HG03469 (cell line): ENCODE data around the gene CMIP.

Experiments
- ATAC-seq: cut with Tn5 transposase; IDR thresholded peaks from one replicate; pipeline ENCODE4 v1.9.1; 2021; ENCODE audit warnings: mild to moderate bottlenecking, moderate library complexity, moderate number of reproducible peaks; ENCODE audit not compliant: unreplicated experiment

The CMIP gene

DNA sequence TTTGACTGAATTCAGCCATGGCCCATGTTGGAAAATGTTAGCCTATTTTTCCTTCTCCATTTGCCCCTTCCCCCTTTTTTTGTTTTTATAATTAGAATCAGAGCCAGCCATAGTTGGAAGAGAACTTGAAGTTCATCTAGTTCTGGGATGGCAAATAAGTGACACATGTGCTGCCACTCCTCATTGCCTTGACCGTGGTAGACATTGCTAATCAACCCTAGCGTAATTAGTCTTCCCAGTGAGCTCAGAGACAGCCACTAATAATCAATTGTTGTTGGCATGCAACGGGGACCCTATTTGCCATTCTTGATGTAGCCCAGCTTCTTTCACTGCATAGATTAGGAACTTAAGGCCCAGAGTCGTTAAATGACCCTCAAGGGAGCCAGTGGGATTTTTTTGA lies 16.6 kb downstream of the CMIP start:
- ATAC-seq, result no peak

- no peak for ATAC-seq
These were observed 17.2 kb downstream of the CMIP start for GRCh38 chr16:81461766-81462165.

DNA sequence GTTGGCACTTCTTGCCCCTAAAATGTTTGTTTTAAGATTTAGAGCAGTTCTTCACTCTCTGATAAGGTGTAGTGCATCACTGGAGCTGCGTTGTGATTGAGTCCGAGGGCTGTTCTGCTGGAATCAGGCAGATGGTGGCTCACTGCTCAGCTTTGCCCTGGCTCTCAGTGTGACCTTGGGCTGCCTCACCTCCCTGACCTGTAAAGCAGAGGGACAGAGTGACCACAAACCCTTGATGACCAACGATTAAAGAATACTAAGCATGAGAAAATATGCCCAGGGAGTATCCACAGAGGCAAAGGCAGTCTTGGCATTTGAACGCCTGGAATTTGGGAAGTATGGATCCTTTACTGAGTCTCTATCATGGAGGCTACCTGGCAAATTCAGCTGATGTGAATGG lies 18.1 kb downstream of the CMIP start:
- no peak for ATAC-seq

GRCh38 chr16:81463296-81463890 lies 18.8 kb downstream of the CMIP start:
- ATAC-seq, result no peak

GRCh38 chr16:81464279-81464678 lies 19.7 kb downstream of the CMIP start:
- ATAC-seq, result no peak

DNA sequence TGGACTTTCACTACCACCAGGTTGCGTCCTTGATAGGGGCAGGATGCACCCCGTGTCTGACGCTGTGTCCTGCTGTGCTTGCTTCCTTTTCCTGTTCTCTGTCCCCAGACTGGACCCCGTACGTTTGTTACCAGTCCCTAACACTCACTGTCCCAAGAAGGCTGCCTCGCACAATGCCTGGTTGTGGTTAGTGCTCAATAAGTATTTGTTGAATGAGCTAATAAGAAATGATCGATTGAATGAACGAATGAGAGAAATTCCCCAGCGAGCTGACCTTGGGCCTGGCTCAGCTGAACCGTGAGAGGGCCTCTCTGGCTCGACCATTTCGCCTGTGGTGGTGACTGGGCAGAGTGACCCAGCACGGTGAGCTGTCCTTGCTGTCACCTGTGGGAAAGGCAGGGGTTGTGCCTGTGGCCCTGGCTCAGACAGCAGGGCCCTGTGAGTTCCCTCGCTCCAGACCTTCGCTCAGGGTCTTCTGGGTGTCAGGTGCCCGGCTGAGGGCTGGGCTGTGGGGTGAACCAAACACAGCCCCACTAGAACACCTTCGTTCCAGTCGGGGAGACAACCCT lies 20.9 kb downstream of the CMIP start:
- ATAC-seq, result no peak

DNA sequence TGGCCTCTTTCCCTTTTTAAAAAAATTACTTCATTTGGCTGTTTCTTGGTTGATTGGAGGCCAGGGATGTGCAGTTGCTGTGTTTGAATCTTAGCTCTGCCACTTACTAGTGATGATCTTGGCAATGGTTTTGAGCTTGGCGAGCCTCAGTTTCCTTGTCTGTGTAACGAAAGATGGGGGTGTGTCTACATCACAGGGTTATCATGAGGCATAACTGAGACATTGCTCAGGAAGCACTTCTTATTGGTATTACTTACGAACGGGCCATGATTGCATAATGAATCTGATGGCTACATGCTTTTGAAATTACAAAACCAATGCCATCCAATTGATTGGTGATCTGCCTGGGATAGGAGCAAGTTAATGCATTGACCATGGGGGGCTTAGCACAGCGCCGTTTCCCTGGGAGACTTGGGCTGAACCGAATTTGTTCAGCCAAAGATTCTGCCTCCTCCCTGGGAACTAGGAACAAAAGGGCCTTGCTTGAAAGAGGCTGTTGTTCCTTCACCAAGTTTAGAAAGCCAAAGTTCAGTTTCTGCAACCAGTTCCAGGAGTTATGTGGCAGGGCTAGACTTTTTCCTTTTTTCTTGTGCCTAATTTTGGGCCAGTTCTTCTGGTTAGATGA lies 21.9 kb downstream of the CMIP start:
- ATAC-seq, result no peak

- no peak for ATAC-seq
These were observed 22.5 kb downstream of the CMIP start for GRCh38 chr16:81467072-81467471.

- ATAC-seq, result no peak
These were observed 23.2 kb downstream of the CMIP start for GRCh38 chr16:81467815-81468214.

- no peak for ATAC-seq
These were observed 23.8 kb downstream of the CMIP start for GRCh38 chr16:81468269-81468902.

DNA sequence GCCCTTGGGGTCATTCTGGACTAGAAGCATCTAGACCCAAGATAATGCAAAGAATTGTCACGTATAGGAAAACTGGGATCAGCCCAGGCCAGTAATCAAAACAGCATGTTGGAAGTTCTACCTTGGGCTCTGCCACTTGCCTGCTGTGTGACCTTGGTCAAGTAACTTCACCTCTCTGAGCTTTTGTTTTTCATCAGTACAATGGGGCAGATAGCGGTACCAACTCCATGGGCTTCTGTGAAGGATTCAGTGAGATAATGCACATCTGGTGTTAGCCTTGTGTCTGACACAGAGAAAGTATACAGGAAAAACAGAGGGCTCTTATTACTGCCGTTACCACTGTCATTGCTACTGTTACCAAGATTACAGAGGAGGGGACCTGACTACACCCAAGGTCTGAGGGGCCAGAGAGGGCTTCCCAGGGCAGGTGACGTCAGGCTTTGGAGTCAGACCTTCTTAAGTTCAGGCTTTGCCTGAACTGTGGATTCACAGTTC lies 24.6 kb downstream of the CMIP start:
- ATAC-seq, result no peak

DNA sequence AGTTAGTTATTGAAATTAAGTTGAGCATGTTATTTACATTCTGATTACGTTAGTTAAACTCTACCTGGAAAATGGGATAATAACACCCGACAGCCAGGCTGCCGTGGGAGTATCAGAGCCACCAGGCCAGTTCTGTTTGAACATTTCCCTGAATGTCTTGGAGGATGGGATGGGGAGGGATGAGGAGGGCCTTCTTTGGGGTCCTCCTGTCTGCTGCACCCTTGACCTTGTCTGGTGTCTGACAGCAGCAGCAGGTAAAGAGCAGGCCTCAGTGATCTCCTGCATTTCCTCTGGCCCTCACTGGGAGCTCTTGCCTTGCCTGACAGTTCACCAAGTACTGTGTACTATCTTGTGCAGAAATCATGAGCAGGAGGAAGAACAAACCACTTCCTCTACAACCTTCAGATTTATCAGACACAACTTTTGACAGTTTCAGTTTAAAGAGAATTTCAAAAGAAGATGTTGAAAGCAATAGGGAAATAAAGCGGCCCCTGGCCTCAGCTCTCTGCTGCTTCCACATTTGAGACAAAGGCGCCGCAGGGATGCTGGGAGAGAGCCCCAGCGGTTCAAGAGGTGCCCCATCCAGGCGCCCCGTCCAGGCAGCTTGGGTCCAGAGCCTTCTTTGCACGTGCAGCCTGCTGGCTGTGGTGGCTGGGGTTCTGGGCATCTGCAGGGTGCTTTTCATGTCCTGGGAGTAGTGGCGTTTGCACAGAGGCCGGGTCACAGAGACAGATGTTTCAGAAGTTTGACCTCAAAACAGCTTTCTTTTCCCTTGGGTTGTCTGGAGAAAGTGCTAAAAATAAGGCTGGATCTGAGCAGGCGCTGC lies 25.3 kb downstream of the CMIP start:
- peak; percentile 71 for ATAC-seq

GRCh38 chr16:81470796-81471636 lies 26.4 kb downstream of the CMIP start:
- no peak for ATAC-seq

- ATAC-seq, result no peak
These were observed 27.3 kb downstream of the CMIP start for GRCh38 chr16:81471882-81472281.

DNA sequence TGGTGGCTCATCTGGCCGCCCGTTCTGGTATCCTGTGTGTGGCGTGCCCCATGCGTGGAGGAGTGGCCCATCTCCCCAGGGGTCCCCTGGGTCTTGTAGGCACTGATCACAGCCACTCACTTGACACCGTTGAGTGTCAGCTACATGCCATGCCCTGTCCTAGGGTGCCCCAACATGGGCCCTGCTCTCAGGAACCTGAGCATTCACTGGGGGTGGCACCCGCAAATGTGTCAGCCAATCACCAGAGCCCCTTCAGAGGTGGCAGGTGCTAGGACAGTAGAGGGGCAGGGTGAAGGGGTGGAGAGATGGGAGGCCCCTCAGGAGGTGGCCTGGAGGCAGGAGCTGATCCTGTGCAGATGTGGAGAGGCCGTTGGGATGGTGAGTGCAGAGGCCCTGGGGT lies 27.8 kb downstream of the CMIP start:
- ATAC-seq, result no peak

DNA sequence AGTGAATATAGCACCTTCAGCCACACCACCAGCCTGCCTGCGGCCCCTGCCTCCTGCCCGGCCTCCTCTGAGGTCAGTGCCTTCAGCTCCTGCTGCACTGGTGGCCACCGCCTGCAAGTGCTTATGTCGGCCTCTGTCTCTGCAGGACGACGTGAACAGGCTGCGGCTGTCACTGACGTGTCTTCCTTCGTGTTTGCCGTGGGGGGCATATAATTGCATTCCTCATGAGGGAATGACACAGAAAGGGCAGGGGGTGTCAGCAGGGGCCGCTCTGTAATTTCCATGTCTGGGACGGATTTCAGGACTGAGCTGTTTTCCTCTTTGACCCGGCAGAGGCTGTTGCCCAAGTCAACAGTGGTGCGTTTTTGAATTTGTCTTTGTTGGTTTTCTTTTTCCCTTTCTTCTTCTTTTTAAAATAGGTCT lies 28.5 kb downstream of the CMIP start:
- no peak for ATAC-seq

- no peak for ATAC-seq
These were observed 28.9 kb downstream of the CMIP start for GRCh38 chr16:81473558-81473957.

GRCh38 chr16:81473969-81474959 lies 29.7 kb downstream of the CMIP start:
- ATAC-seq, result no peak
